Measurements from ENCODE around the gene MYCBPAP.

The MYCBPAP gene

GRCh38 chr17:50491505-50491904 lies 16.7 kb upstream of the MYCBPAP start:
- DNase-seq (ENCODE audit: low read depth): peak; percentile 24

GRCh38 chr17:50492214-50492613 lies 16.0 kb upstream of the MYCBPAP start:
- no peak for DNase-seq (ENCODE audit: low read depth)

GRCh38 chr17:50493744-50494143 lies 14.5 kb upstream of the MYCBPAP start:
- no peak for DNase-seq (ENCODE audit: low read depth)

- no peak for DNase-seq (ENCODE audit: low read depth)
Observed at GRCh38 chr17:50495217-50495823, 12.9 kb upstream of the MYCBPAP start.

GRCh38 chr17:50495918-50496317 lies 12.3 kb upstream of the MYCBPAP start:
- peak; percentile 59 for DNase-seq (ENCODE audit: low read depth)

GRCh38 chr17:50498021-50498874 lies 10.0 kb upstream of the MYCBPAP start:
- DNase-seq (ENCODE audit: low read depth): no peak

- DNase-seq (ENCODE audit: low read depth): no peak
Observed at GRCh38 chr17:50499270-50499669, 9.0 kb upstream of the MYCBPAP start.

GRCh38 chr17:50499721-50500120 lies 8.5 kb upstream of the MYCBPAP start:
- peak; percentile 64 for DNase-seq (ENCODE audit: low read depth)

GRCh38 chr17:50501054-50501453 lies 7.2 kb upstream of the MYCBPAP start:
- peak; percentile 22 for DNase-seq (ENCODE audit: low read depth)

GRCh38 chr17:50502301-50502990 lies 5.8 kb upstream of the MYCBPAP start:
- DNase-seq (ENCODE audit: low read depth): no peak

GRCh38 chr17:50505591-50506130 lies 2.6 kb upstream of the MYCBPAP start:
- DNase-seq (ENCODE audit: low read depth): no peak

- DNase-seq (ENCODE audit: low read depth): no peak
Observed at GRCh38 chr17:50506298-50506697, 1.9 kb upstream of the MYCBPAP start.

GRCh38 chr17:50508573-50509460 lies 578 bp downstream of the MYCBPAP start:
- DNase-seq (ENCODE audit: low read depth): no peak

GRCh38 chr17:50511058-50511457 lies 2.8 kb downstream of the MYCBPAP start:
- peak; percentile 42 for DNase-seq (ENCODE audit: low read depth)

- no peak for DNase-seq (ENCODE audit: low read depth)
Observed at GRCh38 chr17:50513495-50513894, 5.3 kb downstream of the MYCBPAP start.

GRCh38 chr17:50514388-50514787 lies 6.1 kb downstream of the MYCBPAP start:
- no peak for DNase-seq (ENCODE audit: low read depth)

- peak; percentile 83 for DNase-seq (ENCODE audit: low read depth)
Observed at GRCh38 chr17:50514936-50515702, 6.9 kb downstream of the MYCBPAP start.

- DNase-seq (ENCODE audit: low read depth): no peak
Observed at GRCh38 chr17:50517011-50517410, 8.8 kb downstream of the MYCBPAP start.

GRCh38 chr17:50517504-50518383 lies 9.5 kb downstream of the MYCBPAP start:
- DNase-seq (ENCODE audit: low read depth): no peak

All from amniotic epithelial cell (primary cell).